HepG2 (cell line): ENCODE data around the gene TSNAXIP1. TPM values are rescaled to one million over a fixed set of nuclear protein-coding genes. Genes with fewer than 3 reads are reported as not detected.
A peak's percentile ranks its signal among the peaks of the same experiment; 100 is the strongest.

Experiments
- ARID5B ChIP-seq: IDR thresholded peaks from 2 replicates; pipeline ENCODE4 v1.4.0; 2020; ENCODE audit warnings: mild to moderate bottlenecking, missing genetic modification reagents
- BRCA1 ChIP-seq: sonication (generic); formaldehyde crosslinking; IDR thresholded peaks from 2 replicates; pipeline ENCODE4 v1.4.0; 2020; ENCODE audit warnings: missing genetic modification reagents
- CC2D1A ChIP-seq: sonication (generic); formaldehyde crosslinking; IDR thresholded peaks from 2 replicates; pipeline ENCODE4 v1.8.1; 2023; ENCODE audit warnings: mild to moderate bottlenecking, missing genetic modification reagents
- CHD2 ChIP-seq: IDR thresholded peaks from 2 replicates; pipeline ENCODE4 v1.6.1; 2011; ENCODE audit warnings: low read depth, low read length, improper control_type of control experiment
- CSRNP2 ChIP-seq: sonication (generic); formaldehyde crosslinking; conservative IDR thresholded peaks from 2 replicates; pipeline ENCODE4 v1.8.0; 2022; ENCODE audit warnings: low read depth, missing genetic modification reagents
- FOXJ3 ChIP-seq: sonication (generic); formaldehyde crosslinking; IDR thresholded peaks from 2 replicates; pipeline ENCODE4 v1.4.0; 2020; ENCODE audit warnings: missing genetic modification reagents, mild to moderate bottlenecking, borderline replicate concordance
- IKZF4 ChIP-seq: sonication (generic); formaldehyde crosslinking; IDR thresholded peaks from 2 replicates; pipeline ENCODE4 v1.5.1; 2020; ENCODE audit warnings: borderline replicate concordance, mild to moderate bottlenecking, low read depth, missing genetic modification reagents; ENCODE audit errors: not compliant biosample characterization
- MNT ChIP-seq: fragments of 450-650 bp; IDR thresholded peaks from 2 replicates; pipeline ENCODE4 v1.6.1; 2016
- MXI1 ChIP-seq: IDR thresholded peaks from 3 replicates; pipeline ENCODE4 v1.6.1; 2012; ENCODE audit warnings: low read depth, low read length, inconsistent platforms, borderline replicate concordance
- NFKB2 ChIP-seq: sonication (generic); formaldehyde crosslinking; IDR thresholded peaks from 2 replicates; pipeline ENCODE4 v1.4.0; 2020; ENCODE audit warnings: missing genetic modification reagents, borderline replicate concordance
- SKI ChIP-seq: fragments of 450-650 bp; IDR thresholded peaks from one replicate; pipeline ENCODE4 v1.6.1; 2018; ENCODE audit warnings: mild to moderate bottlenecking; ENCODE audit not compliant: partially characterized antibody
- SSRP1 ChIP-seq: IDR thresholded peaks from 2 replicates; pipeline ENCODE4 v1.6.1; 2016; ENCODE audit warnings: control low read depth
- ZBTB20 ChIP-seq: sonication (generic); formaldehyde crosslinking; IDR thresholded peaks from 2 replicates; pipeline ENCODE4 v1.8.1; 2023; ENCODE audit warnings: missing genetic modification reagents, low read depth, mild to moderate bottlenecking, borderline replicate concordance
- ZNF280D ChIP-seq: sonication (generic); formaldehyde crosslinking; IDR thresholded peaks from 2 replicates; pipeline ENCODE4 v1.5.1; 2020; ENCODE audit warnings: mild to moderate bottlenecking, missing genetic modification reagents
- ZNF562 ChIP-seq: sonication (generic); formaldehyde crosslinking; IDR thresholded peaks from 2 replicates; pipeline ENCODE4 v1.8.0; 2022; ENCODE audit warnings: missing genetic modification reagents, borderline replicate concordance
- ZNF724P ChIP-seq: sonication (generic); formaldehyde crosslinking; IDR thresholded peaks from 2 replicates; pipeline ENCODE4 v1.8.0; 2022; ENCODE audit warnings: missing genetic modification reagents, borderline replicate concordance
- ZNF883 ChIP-seq: sonication (generic); formaldehyde crosslinking; IDR thresholded peaks from 2 replicates; pipeline ENCODE4 v1.5.1; 2020; ENCODE audit warnings: mild to moderate bottlenecking, missing genetic modification reagents; ENCODE audit errors: not compliant biosample characterization
- ZSCAN30 ChIP-seq: sonication (generic); formaldehyde crosslinking; IDR thresholded peaks from 2 replicates; pipeline ENCODE4 v1.5.0; 2020; ENCODE audit warnings: mild to moderate bottlenecking, missing genetic modification reagents
- polyA plus RNA-seq, 8 experiments: library from polyadenylated mRNA; depleted of rRNA in 3 of 8; stranded (reverse) in 7 of 8; unstranded in 1 of 8; fragments of >200 nt; fragmentation: Illumina TruSeq in 4 of 8; extraction: Trizol in 4 of 8; gene quantifications; 2 replicates each; pipeline versions ENCODE4 v1.2.1 to v1.2.3, GENCODE V29; 2011 to 2016; ENCODE audit warnings: low read depth in 4 of 8, missing spikeins in 1 of 8, mixed read lengths in 1 of 8; ENCODE audit not compliant: insufficient read depth in 1 of 8
- total RNA-seq, 5 experiments: library from RNA; depleted of rRNA; stranded (reverse); fragments of >200 nt; fragmentation: Illumina TruSeq; extraction: Trizol; gene quantifications; 2 replicates each; pipeline ENCODE4 v1.2.3, GENCODE V29; 2016; ENCODE audit warnings: low read depth in 1 of 5

Gene TSNAXIP1
- total and polyA plus RNA-seq, 2 of the 13 experiments (the other 11 are each of a cell fraction or from before 2014, with no cell fraction given): 0.37 to 0.86 TPM

GRCh38 chr16:67805718-67806427, 816 bp upstream of the TSNAXIP1 start (continued):
- TF ChIP-seq ARID5B (CRISPR knock-in tag): no peak; the same call in 1 of the 2 replicates
- TF ChIP-seq ZSCAN30 (CRISPR knock-in tag): no peak
- TF ChIP-seq CSRNP2 (CRISPR knock-in tag): no peak
- no peak for TF ChIP-seq ZNF562 (CRISPR knock-in tag)
- no peak for TF ChIP-seq SKI
- TF ChIP-seq ZNF883: peak; percentile 71
- no peak for TF ChIP-seq MXI1
- no peak for TF ChIP-seq MNT
- TF ChIP-seq ZNF280D (CRISPR knock-in tag): 0 out of 2 replicates have a peak, but pooled peaks have one; percentile 14
- no peak for TF ChIP-seq NFKB2 (CRISPR knock-in tag)
- TF ChIP-seq IKZF4: no peak
- no peak for TF ChIP-seq CC2D1A (CRISPR knock-in tag)
- no peak; the same call in 1 of the 2 replicates for TF ChIP-seq ZBTB20 (CRISPR knock-in tag)
- no peak; the same call in 1 of the 2 replicates for TF ChIP-seq FOXJ3
- 0 out of 2 replicates have a peak, but pooled peaks have one; percentile 19 for TF ChIP-seq ZNF724P (CRISPR knock-in tag)
- peak; percentile 19; the same call in 1 of the 2 replicates for TF ChIP-seq BRCA1 (CRISPR knock-in tag)
- TF ChIP-seq CHD2: no peak
- TF ChIP-seq SSRP1 (CRISPR knock-in tag): no peak
